Measurements from ENCODE around the gene GUCY1A1.

GUCY1A1 gene

DNA sequence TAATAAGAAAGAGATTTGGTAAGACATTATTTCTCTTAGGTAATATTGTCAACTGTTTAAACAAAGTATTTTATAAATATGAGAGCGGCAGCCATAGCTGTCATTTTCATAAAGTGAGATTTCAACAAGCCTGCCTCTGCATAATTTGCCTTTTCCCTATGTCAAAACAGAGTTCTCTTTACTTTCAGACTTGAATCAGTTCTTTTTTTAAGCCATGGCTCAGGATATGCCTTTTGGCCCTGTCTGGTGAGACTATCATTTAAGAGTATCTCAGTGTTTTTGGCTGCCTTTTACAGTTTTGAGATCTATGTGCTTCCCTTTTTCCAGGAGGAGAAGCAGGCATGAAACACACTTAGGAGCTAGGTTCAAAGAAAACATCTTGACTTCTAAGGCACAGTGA, 7.5 kb upstream of the GUCY1A1 start:
- no peak for DNase-seq (ENCODE audit: low read depth in 2 of 2)

DNA sequence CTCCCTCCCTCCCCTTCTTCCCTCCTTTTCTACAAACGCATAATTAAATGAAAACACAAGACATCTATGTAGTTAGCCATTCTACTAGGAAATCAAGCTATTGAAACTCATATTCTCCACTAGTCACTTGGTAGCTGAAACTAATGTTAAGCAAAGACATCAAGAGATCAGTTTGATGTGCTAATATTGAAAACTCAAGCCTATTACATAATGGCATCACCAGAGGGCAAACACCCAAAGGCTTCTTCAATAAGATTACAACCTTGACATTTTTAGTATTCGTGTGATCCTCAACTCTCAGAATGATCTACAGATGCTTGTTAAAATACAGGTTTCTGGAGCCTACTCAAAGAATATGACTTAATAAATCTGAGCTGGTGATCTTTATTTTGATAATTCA, 6.2 kb upstream of the GUCY1A1 start:
- no peak for DNase-seq (ENCODE audit: low read depth in 2 of 2)

DNA sequence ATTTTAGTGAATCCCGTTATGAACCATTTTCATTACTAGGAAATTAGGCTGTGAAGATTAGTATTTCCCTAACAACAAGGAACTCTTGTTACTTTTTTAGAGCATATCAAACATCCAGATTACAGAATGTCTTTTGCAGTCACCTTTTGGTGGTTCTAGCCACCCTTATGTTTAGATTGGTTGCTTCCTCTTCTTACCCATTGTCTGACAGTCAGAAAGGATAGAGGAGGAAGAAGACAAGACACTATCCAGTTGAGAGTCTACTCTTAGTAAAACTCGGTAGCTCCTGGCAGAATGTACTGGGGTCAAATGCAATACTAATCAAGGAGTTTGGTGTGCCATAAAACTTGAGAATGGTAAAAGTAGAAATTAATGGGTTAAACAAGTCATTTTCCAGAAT, 1.6 kb upstream of the GUCY1A1 start:
- no peak for DNase-seq (ENCODE audit: low read depth in 2 of 2)

DNA sequence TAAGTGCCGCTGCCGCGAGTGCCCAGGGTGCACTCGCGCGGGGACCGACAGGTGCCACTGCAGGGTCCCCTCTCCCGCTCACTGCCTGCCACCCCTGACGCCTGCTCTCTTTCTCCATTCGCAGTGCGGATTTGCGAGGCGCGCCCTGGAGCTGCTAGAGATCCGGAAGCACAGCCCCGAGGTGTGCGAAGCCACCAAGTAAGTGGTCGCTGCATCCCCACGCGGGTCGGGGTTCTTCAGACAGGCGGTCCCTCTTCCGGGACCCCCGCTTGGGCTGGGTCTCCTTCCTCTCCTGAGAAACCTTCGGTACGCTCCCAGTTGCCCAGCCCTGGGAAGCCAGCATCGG, 547 bp downstream of the GUCY1A1 start:
- no peak for DNase-seq (ENCODE audit: low read depth in 2 of 2)

DNA sequence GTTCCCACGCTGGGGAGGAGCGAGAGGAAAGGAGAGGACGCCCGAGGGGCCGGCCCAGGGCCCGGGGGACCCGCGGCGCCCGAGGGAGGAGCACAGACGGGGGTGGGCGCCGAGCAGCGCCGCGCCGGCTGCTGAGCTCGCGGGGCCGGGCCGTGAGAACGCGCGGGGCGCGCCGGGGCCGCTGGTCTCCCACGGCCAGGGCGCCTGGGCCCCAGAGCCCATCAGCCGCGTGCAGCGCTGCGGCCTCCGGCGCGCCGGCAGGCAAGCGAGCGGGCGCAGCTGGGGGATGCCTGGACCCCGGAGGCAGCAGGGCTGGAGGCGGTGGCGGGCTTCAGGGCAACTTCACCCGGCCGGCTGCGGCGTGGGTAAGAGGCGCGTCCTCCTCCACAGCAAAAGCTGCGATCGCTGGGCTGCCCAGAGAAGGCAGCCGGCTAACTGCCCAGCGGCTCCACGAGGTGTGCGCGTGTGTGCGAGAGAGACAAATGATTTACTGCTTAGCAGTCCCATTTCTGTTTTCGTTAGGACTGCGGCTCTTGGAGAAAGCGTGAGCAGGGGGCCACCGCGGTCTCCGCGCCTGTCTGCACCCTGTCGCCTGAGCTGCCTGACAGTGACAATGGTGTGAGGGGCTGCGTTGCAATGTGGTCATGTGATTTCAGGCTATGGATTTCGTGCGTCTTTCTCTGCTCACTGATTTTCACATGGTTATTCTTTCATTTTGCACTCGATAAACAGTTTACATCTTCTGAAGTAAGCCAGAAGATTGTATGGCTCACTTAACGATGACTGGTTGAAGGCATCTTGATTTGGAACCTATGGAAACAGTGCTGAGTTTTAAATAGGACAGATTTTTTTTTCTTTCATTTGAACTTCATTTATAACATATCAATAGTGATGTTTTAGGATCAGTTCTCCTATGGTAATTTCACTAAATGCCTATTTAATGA, 1.2 kb downstream of the GUCY1A1 start:
- DNase-seq (ENCODE audit: low read depth in 2 of 2): no peak

DNA sequence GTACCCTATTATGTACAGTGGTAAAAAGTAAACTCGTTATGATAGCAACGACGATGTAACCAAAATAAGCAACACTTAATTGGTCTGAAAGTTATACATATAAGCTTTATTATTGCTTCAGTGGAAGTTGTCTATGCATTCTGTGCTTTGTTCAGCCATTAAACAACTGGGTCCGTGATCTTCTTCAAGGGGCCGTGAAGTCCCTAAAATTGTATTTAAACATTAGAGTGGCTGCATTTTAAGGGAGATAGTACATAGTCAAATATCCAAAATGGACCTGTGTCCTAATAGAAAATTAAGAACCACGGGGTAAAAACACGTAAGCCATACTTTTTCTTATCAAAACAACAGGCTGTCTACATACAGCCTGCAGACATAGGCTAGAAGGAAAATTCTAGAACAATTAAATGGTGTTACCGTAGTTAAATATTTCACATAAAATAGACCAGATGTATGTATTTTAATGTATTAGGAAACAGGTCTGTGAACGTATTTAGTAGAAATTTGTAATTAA, 2.1 kb downstream of the GUCY1A1 start:
- no peak for DNase-seq (ENCODE audit: low read depth in 2 of 2)

DNA sequence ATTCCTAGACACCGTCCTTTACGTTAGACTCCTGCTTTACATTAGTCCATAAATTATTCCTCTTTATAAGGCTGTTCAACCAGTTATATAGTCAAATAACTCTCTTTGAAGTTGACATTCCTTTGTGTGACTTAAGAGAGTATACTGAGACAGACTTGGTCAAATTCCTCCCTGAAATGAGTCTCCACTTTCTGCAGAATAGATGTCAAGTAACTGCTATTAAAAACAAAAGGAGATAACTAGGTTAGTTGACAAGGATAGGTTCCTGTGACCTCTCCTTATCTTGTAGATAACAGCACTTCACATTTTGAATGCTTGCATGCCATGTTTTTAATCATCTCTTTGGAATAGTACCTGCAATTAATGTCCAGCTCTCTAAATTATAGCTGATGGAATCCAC, 5.7 kb downstream of the GUCY1A1 start:
- DNase-seq (ENCODE audit: low read depth in 2 of 2): no peak

DNA sequence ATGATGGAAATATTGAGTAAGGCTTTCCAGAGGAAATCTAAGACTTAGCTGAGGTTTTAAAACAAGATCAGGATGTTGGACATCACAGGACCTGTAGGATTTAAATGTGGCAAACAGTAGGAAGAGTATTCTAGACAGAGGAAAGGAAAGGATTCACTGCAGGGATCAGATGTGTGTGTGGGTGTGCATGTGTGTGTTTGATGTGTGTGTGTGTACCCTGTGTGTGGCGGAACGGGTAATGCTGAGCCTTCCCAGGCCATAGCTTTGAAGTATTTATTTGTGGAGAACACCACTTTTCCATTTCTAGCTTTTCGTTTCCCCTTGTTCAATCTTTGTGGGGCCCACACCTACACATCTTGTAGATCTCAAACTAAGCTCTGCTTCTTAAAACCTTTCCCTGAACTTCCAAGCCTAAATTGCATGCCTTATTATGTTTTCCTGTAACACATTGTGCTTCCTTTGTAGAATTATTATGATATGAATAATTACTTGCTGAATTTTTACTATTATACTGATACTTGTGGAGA, 6.9 kb downstream of the GUCY1A1 start:
- DNase-seq (ENCODE audit: low read depth in 2 of 2): no peak

DNA sequence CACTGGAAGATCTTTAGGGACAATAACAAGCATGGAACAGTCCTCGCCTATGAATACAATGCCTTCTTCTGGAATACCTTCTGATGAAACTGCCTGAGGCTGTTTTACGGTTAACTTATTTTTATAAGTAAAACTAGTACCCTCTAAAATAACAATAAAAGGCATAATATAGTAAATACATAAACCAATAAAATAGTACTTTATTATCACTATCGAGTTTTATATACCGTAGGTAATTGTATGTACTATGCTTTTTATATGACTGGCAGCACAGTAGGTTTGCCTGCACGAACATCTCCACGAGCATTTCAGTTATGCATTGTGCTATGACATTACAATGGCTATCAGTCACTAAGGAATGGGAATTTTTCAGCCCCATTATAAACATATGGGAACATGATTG, 8.0 kb downstream of the GUCY1A1 start:
- no peak for DNase-seq (ENCODE audit: low read depth in 2 of 2)

DNA sequence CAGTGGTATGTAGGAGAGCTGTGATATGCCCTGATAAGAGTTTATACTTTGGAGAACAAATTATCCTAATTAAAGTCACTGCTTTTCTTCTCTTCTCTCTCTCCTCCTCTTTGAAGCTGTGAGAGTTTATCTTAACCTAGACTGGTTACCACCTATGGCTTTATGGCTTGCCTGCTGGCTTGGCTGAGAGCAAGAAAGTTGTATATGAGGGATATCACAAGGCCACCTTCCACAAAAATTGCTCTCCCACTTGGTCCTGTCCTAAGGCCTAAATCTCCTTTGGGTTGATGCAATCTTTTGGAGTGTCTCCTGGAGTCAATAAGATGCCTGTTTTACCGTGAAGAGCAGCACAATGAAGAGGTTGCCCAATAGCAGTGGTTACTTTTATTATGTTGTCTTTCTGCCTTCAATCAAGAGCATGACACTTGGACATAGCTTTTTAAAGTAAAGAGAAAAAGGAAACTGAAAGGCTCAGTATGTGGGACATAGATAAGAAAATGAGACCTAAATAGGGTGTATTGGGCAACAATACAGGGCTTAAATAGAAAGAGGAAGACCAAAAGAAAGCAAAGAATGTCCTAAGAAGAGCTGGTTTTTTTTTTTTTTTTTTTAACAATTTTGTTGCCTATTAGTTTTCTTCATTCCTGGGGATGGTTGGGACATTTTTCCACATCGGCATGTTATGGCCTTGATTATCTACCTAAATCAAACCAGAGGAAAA, 9.2 kb downstream of the GUCY1A1 start:
- DNase-seq (ENCODE audit: low read depth in 2 of 2): no peak

DNA sequence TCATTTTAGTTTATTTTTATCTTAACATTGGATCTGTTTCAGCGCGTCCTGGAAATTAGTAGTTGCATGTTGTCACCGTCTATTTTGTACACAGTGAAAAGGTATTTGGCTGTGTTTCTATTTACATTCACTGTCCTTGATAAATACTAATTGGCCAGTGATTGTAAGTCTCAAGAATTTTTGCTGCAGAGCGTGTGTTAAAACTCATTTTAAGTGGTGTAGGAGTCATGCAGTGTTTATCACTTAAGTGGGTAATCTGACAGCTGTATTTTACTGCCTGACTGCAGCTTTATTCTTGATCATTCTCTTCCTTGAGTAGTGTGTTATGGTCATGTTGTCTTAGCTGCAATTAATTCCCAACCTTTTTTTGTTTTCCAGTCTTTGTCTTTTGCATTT, 9.8 kb downstream of the GUCY1A1 start:
- DNase-seq (ENCODE audit: low read depth in 2 of 2): no peak

DNA sequence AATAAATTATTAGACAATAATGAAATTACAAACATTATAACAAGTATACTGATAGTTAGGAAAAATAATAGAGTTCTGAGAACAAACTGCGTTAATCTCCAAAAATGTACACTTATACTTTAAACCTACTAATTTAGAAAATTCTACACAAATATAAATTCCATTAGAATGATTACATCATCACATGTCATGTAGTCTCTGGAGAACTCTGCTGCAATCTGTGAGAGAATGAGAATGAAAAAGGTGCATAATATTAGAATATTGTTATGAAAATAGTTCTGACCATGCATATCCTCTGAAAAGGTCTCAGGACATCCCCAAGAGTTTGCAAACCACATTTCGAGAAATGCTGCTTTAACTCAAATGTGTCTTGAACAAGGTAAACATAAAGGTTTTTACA, 11.4 kb downstream of the GUCY1A1 start:
- DNase-seq (ENCODE audit: low read depth in 2 of 2): no peak

DNA sequence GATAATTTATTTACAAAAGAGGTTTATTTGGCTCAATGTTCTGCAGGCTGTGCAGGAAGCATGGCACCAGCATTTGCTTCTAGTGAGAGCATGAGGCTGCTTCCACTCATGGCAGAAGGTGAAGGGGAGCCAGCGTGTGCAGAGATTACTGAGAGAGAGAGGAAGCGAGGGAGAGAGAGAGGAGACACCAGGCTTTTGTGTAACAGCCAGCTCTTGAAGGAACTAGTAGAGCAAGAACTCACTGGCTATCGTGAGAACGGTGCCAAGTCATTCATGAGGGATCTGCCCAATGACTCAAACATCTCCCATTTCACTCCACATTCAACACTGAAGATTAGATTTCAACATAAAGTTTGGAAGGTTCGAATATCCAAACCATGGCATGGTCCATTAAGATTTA, 12.7 kb downstream of the GUCY1A1 start:
- no peak for DNase-seq (ENCODE audit: low read depth in 2 of 2)

DNA sequence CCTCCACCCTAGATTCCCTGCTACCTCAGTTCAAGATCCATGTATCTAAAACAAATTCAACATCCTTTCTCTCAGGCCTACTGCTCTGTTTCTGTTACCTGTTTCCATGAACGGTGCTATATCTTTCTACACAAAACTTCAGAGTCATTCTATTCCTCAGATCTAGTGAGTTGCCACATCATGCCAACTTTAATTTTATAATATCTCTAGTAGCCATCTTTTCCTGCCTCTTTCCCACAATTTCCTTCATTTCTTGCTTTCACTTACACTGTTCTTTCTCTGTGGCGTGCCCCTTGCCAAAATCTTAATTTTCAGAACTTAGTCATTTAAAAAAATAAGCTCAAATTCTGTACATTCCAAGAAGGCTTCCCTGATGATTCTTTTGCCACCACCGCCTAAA, 15.2 kb downstream of the GUCY1A1 start:
- DNase-seq (ENCODE audit: low read depth in 2 of 2): no peak

DNA sequence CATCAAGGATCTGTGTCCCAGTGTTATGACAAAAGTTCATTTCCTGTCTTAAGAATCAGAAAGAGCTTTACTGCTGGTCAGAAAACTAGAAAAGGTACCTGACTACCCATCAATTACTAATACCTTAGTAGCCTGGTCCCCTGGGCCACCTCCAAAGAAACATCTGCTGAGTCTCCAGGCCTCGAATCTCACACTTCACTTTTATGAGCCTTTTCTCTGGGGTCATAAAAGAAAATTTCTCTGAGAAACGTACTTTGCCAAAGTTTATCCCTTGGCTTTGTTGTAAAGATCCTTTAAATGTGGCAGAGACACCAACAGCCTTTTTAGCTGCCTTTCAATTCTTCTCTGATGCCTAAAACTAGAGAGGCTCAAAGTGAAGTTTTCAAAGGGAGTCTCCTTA, 17.8 kb downstream of the GUCY1A1 start:
- no peak for DNase-seq (ENCODE audit: low read depth in 2 of 2)

DNA sequence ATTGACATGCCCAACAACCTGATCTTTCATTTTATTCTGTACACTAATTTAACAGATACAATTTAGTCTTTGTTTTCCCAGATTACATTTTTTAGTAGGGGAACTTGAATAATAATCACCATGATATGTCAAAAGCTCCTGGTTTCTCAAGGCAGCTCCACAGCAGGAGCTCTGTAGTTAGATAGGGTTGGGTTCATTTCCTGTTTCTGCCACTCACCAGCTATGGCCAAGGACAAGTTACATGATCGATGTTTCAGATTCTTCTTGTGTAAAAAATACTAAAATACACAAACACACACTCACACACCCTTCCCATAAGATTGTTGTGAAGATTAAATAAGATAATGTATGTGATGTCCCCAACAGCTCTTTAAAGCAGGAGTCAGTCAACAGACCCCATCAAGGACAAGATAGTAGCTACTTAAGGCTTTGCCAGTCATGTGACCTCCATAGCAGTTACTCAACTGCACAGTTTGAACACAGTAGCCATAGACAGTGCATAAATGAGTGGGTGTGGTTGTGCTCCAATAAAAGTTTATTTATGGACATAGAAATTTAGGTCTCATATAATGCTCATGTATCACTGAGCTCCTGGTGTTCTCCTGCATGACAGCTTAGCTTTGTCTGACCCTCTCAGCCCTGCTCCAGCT, 18.4 kb downstream of the GUCY1A1 start:
- DNase-seq (ENCODE audit: low read depth in 2 of 2): no peak

DNA sequence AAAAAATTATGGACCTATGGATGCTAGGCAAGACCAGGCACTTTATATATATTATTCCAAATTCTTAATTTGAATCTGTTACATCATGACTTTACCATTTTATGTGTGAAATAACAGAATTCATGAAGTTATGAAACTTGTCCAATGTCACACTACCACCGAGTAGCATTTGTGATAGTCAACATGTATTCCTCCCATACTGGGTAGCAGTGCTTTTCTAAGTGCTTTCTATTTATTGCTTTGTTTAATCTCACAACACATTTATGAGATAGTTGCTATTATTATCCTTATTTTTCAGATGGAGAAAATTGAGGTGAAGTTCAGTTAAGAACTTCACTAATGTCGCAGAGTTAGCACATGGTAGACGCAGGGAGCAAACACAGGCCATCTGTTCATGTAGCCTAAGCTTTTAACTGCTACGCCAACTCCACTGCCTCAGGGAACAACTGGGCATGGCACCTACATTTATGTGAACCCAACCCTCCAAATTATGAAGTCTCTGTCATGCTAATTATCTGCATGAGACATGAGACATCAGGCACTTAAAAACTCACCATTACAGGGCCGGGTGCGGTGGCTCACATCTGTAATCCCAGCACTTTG, 20.8 kb downstream of the GUCY1A1 start:
- DNase-seq (ENCODE audit: low read depth in 2 of 2): no peak

DNA sequence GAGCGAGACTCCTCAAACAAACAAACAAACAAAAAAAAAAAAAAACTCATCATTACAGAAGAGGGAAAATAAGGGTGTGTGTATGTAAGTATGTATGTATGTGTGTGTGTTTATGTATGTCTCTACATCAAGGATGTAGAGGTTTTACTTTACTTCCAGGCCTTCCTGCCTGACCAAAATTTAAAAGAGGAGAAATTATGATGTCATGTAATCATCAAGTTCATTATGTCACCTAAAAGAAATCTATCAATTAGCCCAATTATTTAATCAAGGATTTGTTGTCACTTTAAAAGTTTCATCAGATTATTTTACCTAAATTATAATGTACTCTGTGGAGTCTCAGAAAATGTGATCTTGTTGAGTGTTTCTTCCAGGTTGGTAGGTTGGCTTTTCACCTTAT, 21.6 kb downstream of the GUCY1A1 start:
- no peak for DNase-seq (ENCODE audit: low read depth in 2 of 2)

DNA sequence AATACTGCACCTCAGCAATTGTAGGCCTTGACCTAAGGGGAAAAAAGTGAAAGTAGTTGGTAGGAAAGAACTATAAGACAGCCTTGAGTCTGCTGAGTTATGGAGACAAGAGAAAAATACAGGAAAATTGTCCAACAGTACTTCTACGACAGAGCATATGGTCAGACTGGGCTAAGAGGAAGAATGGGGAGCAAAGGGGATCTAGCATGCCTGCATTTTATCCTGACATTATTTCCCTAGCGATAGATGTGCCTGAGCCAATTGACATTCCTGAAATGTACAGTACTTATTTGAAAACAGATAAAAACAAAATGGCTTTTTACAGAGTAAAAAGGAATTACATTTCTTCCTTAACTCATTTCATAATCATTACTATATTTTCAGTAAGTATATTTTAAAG, 22.2 kb downstream of the GUCY1A1 start:
- DNase-seq (ENCODE audit: low read depth in 2 of 2): no peak

DNA sequence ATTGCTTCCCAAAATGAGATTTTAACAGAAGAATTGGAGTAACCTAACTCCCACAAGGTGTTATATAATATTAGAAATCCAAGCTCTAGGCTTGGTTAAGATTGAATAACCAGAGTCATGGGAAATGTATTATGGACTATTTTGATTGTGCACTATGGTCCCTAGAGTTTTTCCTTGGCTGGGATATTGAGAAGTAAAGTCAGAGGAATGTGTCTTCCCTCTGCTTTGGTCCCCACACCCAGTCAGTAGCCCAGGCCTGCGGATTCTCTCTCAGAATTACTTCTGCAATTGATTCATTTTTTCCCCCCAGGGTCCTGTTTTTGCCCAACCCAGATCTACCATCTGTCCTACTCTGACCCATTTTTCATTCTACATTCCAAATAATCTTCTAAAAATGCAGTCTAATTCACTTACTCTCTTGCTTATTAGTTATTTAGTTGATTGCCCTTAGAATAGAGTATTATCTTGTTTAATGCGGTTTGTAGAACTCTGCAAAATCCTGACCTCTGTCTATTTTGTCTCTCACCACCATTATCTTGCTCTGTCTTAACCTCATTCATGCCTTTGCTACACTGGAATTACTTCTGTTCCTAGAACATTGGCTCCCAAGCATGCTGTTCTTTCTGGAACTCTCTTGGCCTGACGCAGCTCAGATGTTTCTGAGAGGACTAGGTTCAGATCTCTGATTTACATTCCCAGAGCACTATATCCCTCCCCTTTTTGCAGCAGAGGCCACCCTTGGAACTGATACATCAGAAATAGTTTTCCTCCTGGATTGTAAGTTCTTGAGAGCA, 23.6 kb downstream of the GUCY1A1 start:
- no peak for DNase-seq (ENCODE audit: low read depth in 2 of 2)

DNA sequence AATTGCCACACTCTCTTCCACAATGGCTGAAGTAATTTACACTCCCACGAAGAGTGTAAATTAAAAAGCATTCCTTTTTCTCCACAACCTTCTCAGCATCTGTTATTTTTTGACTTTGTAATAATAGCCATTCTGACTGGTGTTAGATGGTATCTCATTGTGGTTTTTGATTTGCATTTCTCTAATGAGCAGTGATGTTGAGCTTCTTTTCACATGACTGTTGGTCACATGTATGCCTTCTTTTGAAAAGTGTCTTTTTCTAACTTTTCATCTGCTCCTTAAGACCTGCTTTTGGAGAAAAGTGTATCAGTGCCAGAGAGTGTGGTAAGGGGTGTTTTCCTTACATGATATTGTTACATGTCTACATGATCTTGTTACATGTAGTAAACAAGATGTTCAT, 25.7 kb downstream of the GUCY1A1 start:
- DNase-seq (ENCODE audit: low read depth in 2 of 2): no peak

Measured in stimulated activated CD8-positive, alpha-beta memory T cell treated with anti-CD3 and anti-CD28 coated beads, Interleukin-15, amount 100 ng/mL, for 48 hours (primary cell).